Muscle of leg (tissue), 11 donors: ENCODE results near the gene ZNF580. TPM values are rescaled to one million over a fixed set of nuclear protein-coding genes. Genes with fewer than 3 reads are reported as not detected.

Experiments used
- DNase-seq: peaks from one replicate; pipeline ENCODE4 v3.0.0; 2013
- H3K27ac ChIP-seq: one replicate; pipeline ENCODE4 v1.5.1; 2013; ENCODE audit warnings: mild to moderate bottlenecking, low read length, control low read depth
- H3K27me3 ChIP-seq: one replicate; pipeline ENCODE4 v1.6.1; 2013; ENCODE audit warnings: low read length; ENCODE audit not compliant: control insufficient read depth, insufficient read depth
- H3K36me3 ChIP-seq: one replicate; pipeline ENCODE4 v1.6.1; 2013; ENCODE audit warnings: low read length; ENCODE audit not compliant: control insufficient read depth, insufficient read depth
- H3K4me1 ChIP-seq: one replicate; pipeline ENCODE4 v1.6.1; 2013; ENCODE audit warnings: low read length; ENCODE audit not compliant: control insufficient read depth, insufficient read depth
- H3K4me3 ChIP-seq: one replicate; pipeline ENCODE4 v1.5.1; 2013; ENCODE audit warnings: low read length, control low read depth
- H3K9me3 ChIP-seq: replicated peaks from 2 replicates; pipeline ENCODE4 v1.6.1; 2013; ENCODE audit warnings: low read depth, low read length; ENCODE audit not compliant: control insufficient read depth
- WGBS: methylation state at CpG from one replicate; pipeline ENCODE4 v1.1.5; 2013; ENCODE audit warnings: missing lambda C conversion rate; ENCODE audit not compliant: insufficient coverage; 5-methylcytosine and 5-hydroxymethylcytosine counted together
- polyA plus RNA-seq, 8 donors: library from polyadenylated mRNA; unstranded; fragments of 120-200 nt; gene quantifications; one replicate each; pipeline versions ENCODE4 v1.2.1 to v1.2.3, GENCODE V29; 2013; ENCODE audit warnings: inconsistent platforms in 1 of 8, low replicate concordance in 1 of 8; ENCODE audit not compliant: insufficient read length in 8 of 8, insufficient read depth in 1 of 8
- total RNA-seq: library from RNA; stranded (reverse); fragments of 120-200 nt; gene quantifications from one replicate; pipeline ENCODE4 v1.2.4, GENCODE V29; 2013

Gene ZNF580
- total and polyA plus RNA-seq, 9 donors = 5.6 to 28.5 (median 23.3) TPM

DNA sequence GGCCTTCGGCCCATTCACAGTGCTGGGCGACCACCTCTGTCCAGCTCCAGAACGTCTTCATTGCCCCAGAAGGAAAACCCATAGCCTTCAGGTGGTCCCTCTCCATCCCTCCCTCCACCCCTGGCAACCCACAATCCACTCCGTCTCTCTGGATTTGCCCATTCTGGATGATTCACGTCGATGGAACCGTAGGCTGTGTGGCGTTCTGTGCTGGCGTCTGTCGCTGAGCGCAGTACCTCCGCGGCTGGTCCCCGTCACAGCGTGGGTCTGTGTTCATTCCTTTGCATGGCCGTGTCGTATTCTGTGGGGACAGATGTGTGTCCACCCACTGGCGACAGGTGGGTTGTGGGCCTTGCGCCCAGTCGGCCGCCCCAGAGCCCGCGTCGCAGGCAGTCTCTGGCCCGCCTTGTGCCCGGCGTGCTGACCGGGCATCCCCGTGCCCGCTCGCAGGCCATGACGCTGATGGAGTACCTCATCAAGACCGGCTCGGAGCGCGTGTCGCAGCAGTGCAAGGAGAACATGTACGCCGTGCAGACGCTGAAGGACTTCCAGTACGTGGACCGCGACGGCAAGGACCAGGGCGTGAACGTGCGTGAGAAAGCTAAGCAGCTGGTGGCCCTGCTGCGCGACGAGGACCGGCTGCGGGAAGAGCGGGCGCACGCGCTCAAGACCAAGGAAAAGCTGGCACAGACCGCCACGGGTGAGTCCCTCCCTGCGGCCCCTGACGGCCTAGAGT, 44.3 kb downstream of the ZNF580 start:
- 92% methylated on average over 60 of the region's 60 CpGs for WGBS
- H3K36me3 ChIP-seq = peaks cover 62% of the 10 kb centered on the region
- no peaks in the 10 kb centered on the region for H3K27me3 ChIP-seq
- no peak for DNase-seq
- no peak overlapping the region for H3K4me3 ChIP-seq
- H3K9me3 ChIP-seq = no peaks in the 10 kb centered on the region
- H3K4me1 ChIP-seq = peaks cover 22% of the 10 kb centered on the region
- no peak overlapping the region for H3K27ac ChIP-seq

DNA sequence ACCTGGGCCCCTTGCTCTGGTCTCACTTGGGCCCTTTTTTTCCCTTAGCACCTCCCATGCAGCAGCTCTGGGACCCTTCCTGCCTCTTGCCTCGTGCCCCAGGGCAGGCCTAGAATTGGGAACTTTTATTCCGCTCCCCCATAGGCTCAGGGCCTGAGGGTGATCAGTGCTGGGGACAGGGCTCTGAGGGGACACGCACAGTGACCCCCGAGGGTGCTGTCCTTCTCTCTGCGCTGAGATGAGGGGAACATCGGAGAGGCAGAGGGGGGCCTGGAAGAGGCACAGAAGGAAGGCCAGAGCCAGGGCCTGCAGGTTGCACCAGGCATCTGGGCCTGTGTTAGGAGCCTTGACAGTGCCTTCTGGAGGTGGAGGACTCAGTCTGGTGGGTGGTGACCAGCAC, 45.0 kb downstream of the ZNF580 start:
- Histone ChIP-seq H3K4me3 (no peak overlapping the region), H3K27ac (no peak overlapping the region), H3K36me3 (peaks cover 63% of the 10 kb centered on the region), H3K27me3 (no peaks in the 10 kb centered on the region), H3K4me1 (peaks cover 22% of the 10 kb centered on the region), H3K9me3 (no peaks in the 10 kb centered on the region)
- DNase-seq = no peak
- 96% methylated on average over 5 of the region's 6 CpGs for WGBS

DNA sequence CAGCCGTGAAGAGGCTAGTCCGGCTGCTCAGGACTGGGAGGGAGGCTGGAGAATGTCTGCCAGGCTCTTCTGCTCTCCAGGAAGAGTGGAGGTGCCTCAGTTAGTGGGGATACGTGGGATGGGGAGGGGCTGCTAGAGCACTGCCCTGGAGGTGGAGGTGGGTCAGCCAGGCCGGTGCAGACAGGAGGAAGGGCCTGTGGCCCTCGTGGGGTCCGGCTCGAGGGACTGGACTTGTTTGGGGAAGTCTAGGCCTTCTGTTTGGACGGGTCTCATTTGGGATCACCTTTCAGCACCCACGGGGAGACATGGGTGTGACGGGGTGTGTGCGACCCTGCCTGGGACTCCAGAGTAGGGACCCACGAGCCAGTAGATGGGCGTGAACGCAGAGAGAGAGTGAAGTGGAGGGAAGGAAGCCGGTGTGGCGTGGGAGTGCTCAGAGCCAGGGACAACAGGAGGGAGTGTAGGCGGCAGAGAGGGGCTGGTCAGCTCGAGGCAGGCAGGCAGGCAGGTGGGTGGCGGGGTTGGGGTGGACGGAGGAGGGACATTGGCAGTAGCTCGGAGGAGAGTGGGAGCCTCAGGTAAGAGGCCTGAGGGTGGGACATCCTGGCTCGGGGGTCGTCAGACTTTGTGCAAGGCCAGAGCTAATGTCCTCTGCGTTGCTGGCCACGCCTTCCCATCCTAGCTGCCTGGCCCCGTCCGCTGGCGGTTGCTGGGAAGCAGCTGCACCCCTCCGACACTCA, 45.7 kb downstream of the ZNF580 start:
- H3K9me3 ChIP-seq = no peaks in the 10 kb centered on the region
- H3K4me1 ChIP-seq = peaks cover 22% of the 10 kb centered on the region
- peaks cover 59% of the 10 kb centered on the region for H3K36me3 ChIP-seq
- H3K27me3 ChIP-seq = no peaks in the 10 kb centered on the region
- no peak overlapping the region for H3K27ac ChIP-seq
- no peak for DNase-seq
- WGBS = 80% methylated on average over 25 of the region's 29 CpGs
- no peak overlapping the region for H3K4me3 ChIP-seq

DNA sequence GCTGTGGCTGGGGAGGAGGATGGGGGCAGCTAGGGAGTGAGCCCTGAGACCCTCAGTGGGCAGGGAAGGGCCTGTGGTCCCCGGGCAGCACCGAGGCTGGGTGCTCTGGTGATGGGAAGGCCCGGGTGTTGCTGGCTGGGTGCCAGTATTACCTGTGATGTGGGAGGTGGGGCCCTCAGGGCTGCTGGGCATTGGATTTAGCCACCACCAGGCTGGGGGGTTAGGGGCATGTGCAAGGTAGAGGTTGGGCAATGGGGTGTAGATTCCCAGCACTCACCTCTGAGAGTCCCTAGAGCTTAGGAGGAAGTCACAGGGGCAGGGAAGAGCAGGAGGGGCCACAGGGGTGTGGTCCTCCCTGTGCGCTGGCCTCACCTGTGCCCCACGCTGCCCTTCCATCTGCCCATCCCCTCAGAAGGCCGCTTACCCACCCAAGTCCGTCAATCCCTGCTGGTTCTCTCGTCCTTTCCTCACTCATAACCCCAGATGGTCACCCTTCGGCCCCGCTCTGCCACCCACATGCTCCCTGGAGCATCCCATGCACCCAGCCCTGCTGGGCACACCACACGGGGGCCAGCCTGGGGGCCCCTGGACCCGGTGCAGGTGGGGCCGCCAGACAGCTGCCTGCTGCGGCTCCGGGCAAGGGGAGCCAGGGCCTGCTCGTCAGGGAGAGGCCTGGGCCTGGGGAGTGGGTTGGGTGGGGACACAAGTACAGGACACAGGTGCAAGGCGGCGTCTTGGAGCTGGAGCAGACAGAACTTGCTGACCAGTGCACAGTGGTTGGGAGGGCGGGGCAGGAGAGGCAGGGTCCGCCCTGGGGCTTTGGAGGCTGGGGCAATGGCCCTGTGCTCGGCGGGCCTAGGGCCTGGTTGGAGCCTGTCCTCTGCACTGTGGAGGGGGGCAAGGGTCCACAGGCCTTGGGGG, 46.7 kb downstream of the ZNF580 start:
- Histone ChIP-seq H3K27ac (no peak overlapping the region), H3K36me3 (peaks cover 62% of the 10 kb centered on the region)
- 79% methylated on average over 22 of the region's 22 CpGs for WGBS

DNA sequence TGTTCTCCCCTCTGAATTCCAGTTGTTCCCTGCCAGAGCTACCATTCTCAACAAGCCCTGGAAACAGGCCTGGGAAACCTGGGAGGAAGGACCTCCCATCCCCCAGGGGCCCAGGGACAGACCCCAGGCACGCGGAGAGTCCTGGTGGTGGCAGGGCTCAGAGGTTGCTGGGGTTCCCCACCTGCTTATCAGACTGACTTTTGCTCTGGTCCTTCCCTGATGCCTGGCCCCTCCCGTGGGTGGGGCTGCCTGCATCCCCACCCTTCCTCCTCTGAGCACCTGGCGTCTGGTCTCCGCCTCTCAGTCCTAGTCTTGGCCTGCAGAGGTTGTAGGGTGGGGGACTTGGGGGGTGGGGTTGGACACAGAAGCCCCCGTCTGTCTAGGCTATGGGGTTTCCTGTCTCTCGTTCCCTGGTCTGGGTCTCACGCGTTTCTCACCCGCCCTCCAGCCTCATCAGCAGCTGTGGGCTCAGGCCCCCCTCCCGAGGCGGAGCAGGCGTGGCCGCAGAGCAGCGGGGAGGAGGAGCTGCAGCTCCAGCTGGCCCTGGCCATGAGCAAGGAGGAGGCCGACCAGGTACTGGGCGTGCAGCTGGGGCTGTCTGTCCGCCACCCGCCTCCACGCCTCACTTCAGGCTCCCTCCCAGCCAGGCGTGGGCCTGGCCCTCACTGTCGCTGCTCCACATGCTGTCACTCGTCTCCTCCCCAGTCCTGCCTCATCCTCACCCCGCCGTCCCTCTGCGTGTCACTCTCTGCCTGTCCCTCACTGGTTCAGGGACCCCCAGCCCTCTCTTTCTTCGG, 47.8 kb downstream of the ZNF580 start:
- H3K36me3 ChIP-seq = peaks cover 68% of the 10 kb centered on the region
- no peak overlapping the region for H3K4me3 ChIP-seq
- peak; percentile 84 for DNase-seq
- H3K27me3 ChIP-seq = no peaks in the 10 kb centered on the region
- no peaks in the 10 kb centered on the region for H3K9me3 ChIP-seq
- peak overlapping the region; percentile 76 for H3K27ac ChIP-seq
- 43% methylated on average over 18 of the region's 27 CpGs for WGBS
- H3K4me1 ChIP-seq = peaks cover 22% of the 10 kb centered on the region

More for the DNA sequence above, 46.7 kb downstream of the ZNF580 start:
- H3K9me3 ChIP-seq = no peaks in the 10 kb centered on the region
- no peak overlapping the region for H3K4me3 ChIP-seq
- H3K4me1 ChIP-seq = peaks cover 22% of the 10 kb centered on the region
- no peak for DNase-seq
- no peaks in the 10 kb centered on the region for H3K27me3 ChIP-seq

DNA sequence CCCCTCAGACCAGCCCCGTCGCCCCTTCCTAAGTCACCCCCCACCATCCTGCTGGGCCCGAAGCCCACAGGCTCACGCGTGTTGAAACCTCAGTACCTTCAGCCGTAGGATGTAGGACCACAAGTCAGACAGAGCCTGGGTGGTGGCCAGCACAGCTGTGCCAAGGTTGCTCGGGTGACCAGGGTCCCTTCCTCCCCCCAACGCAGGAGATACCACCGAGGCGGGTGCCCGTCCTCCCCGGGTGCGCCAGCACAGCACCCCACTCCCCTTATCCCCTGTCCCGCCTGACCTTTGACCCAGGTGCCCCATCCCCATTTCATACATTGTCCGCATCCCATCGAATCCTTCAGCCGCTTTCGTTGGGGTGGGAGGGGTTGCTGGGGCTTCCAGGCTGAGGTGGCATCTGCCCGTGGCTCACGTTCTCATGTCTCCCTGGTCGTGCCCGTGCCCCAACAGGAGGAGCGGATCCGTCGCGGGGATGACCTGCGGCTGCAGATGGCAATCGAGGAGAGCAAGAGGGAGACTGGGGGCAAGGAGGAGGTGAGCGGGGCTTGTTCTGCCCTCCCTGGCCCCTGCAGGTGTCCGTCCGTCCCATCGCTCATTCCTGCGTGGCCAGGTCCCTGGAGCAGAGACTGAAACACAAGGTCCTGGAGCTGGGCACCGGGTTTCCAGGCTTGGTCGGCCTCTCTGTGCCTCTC, 48.8 kb downstream of the ZNF580 start:
- 90% methylated on average over 26 of the region's 35 CpGs for WGBS
- DNase-seq = no peak
- H3K27me3 ChIP-seq = no peaks in the 10 kb centered on the region
- H3K27ac ChIP-seq = peak overlapping the region; percentile 76
- H3K4me1 ChIP-seq = peaks cover 22% of the 10 kb centered on the region
- H3K4me3 ChIP-seq = no peak overlapping the region
- no peaks in the 10 kb centered on the region for H3K9me3 ChIP-seq
- peaks cover 71% of the 10 kb centered on the region for H3K36me3 ChIP-seq

DNA sequence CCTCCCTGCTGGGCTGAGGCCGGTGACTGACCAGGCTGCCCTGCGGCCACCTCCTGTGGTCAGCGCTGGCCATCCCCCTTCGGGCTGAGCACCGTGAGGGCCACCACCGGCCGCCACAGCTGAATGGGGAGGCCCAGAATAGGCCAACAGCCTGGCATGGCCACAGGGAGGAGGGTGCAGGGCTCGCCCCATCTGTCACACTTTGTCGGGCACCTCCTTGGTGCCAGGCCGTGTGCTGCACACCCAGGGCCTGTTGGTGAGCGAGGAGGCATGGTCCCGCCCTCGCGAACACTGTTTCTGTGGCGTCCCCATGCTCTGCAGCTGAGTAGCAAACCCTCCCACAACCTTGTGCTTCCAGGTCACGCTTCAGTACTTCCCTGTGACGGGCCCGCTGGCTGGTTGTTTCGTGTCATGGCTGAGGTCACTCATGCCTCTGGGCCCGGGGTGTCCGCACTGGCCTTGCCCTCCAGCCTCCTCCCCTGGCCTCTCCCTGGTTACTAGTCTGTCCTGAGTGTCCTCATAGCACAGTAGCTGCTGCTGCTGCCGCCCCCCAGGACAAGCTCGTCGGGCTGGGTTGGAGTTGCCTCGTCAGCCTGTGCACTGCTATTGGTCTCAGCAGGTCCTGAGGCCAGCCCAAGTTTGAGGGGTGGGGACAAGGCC, 49.4 kb downstream of the ZNF580 start:
- Histone ChIP-seq H3K27ac (no peak overlapping the region), H3K4me3 (no peak overlapping the region), H3K36me3 (peaks cover 73% of the 10 kb centered on the region), H3K9me3 (no peaks in the 10 kb centered on the region), H3K4me1 (peaks cover 22% of the 10 kb centered on the region), H3K27me3 (no peaks in the 10 kb centered on the region)
- 91% methylated on average over 24 of the region's 25 CpGs for WGBS
- no peak for DNase-seq

DNA sequence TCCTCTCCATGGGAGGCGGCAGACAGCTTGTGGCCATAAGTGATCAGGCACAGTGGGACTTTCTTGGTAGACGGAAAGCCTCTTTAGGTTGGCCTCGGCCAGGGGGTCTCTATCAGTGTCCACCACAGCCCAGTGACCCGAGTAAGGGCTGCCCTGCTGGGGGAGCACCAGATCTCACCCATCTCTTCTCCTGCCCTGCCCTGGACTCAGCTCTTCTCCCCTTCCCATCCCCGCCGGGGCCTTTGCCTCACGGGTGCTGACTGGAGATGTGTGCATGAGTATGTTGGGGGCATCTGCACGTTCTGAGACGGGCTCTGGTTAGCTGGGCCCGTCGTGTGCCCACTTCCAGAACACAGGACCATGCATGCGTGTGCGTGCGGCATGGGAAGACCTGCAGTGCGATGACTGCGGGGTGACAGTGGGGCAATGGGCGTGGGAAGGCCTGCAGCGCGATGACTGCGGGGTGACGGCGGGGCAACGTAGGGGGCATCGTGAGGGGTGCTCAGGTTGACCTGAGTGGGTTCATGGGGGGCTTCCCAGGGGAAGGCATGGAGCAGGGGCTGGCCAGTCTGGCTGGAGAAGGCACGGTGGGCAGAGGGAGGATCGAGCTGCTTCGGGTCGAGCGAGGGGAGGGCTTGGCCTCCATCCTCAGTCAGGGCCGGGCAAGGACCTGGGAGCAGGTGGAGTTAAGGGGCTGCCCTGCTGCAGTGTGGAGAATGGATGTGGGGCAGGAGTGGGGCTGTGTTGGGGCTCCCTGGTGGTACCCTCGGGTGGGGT, 50.2 kb downstream of the ZNF580 start:
- WGBS = 93% methylated on average over 21 of the region's 31 CpGs
- H3K36me3 ChIP-seq = peaks cover 73% of the 10 kb centered on the region
- H3K27ac ChIP-seq = no peak overlapping the region
- no peak for DNase-seq
- H3K4me3 ChIP-seq = no peak overlapping the region
- peaks cover 22% of the 10 kb centered on the region for H3K4me1 ChIP-seq
- no peaks in the 10 kb centered on the region for H3K27me3 ChIP-seq
- H3K9me3 ChIP-seq = no peaks in the 10 kb centered on the region
